ENCODE results near the gene DMAC1. TPM values are rescaled to one million over a fixed set of nuclear protein-coding genes. Genes with fewer than 3 reads are reported as not detected.

Gene DMAC1
- total and polyA plus RNA-seq, 12 donors, result 6.9 to 78.0 (median 31.0) TPM

- no peak for DNase-seq
- H3K27ac ChIP-seq, result no peak overlapping the region
- TF ChIP-seq, protein P1, sequence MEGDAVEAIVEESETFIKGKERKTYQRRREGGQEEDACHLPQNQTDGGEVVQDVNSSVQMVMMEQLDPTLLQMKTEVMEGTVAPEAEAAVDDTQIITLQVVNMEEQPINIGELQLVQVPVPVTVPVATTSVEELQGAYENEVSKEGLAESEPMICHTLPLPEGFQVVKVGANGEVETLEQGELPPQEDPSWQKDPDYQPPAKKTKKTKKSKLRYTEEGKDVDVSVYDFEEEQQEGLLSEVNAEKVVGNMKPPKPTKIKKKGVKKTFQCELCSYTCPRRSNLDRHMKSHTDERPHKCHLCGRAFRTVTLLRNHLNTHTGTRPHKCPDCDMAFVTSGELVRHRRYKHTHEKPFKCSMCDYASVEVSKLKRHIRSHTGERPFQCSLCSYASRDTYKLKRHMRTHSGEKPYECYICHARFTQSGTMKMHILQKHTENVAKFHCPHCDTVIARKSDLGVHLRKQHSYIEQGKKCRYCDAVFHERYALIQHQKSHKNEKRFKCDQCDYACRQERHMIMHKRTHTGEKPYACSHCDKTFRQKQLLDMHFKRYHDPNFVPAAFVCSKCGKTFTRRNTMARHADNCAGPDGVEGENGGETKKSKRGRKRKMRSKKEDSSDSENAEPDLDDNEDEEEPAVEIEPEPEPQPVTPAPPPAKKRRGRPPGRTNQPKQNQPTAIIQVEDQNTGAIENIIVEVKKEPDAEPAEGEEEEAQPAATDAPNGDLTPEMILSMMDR (IDR thresholded peaks at IDR 0.05), result no peak
- TF ChIP-seq POLR2A (IDR thresholded peaks at IDR 0.05), result no peak
- H3K4me1 ChIP-seq (replicated peaks in 1 of 2), result no peaks in the 10 kb centered on the region
- H3K27me3 ChIP-seq, result no peaks in the 10 kb centered on the region
- H3K36me3 ChIP-seq (replicated peaks in 1 of 2), result no peaks in the 10 kb centered on the region
- WGBS, 4 donors, result 77 to 87% (median 84%) methylated on average over 3 of the region's 3 CpGs
- no peak overlapping the region for H3K4me3 ChIP-seq
- H3K9me3 ChIP-seq (replicated peaks in 1 of 3), result no peaks in the 10 kb centered on the region
- intact Hi-C loops (cut with DNase I), result no loop called here
These were observed 28.2 kb upstream of the DMAC1 start for GRCh38 chr9:7827792-7828191.

DNA sequence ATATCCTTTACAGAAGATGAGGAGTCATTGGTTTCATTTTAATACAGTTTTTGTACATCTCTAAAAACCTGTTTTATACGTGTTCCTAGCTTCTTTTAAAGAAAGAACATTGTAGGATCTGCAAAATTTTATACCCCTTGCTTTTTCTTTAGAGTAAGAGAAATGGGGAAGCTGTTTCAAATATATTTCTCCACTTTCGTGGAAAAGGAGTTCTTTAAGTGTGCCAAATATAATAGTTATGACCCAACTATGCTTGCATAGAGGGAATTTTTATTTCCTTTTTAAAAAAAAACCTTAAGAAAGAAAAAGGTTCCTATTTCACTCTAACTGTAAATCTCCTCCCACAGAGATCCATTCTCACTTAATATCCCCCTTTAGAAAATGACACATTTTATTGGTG is 27.5 kb upstream of the DMAC1 start:
- TF ChIP-seq POLR2A (IDR thresholded peaks at IDR 0.05), result no peak
- TF ChIP-seq, protein P1 (IDR thresholded peaks at IDR 0.05), result no peak
- Histone ChIP-seq H3K36me3 (replicated peaks in 1 of 2) (no peaks in the 10 kb centered on the region), H3K4me1 (replicated peaks in 1 of 2) (no peaks in the 10 kb centered on the region), H3K9me3 (replicated peaks in 1 of 3) (no peaks in the 10 kb centered on the region), H3K27ac (no peak overlapping the region), H3K27me3 (no peaks in the 10 kb centered on the region), H3K4me3 (no peak overlapping the region)
- 45 to 53% (median 52%) methylated on average over 2 of the region's 2 CpGs for WGBS, 4 donors
- no peak for DNase-seq
- intact Hi-C loops (cut with DNase I), result no loop called here

- TF ChIP-seq POLR2A (IDR thresholded peaks at IDR 0.05), result no peak
- TF ChIP-seq, protein P1 (IDR thresholded peaks at IDR 0.05), result no peak
- intact Hi-C loops (cut with DNase I), result no loop called here
- H3K4me3 ChIP-seq, result no peak overlapping the region
- H3K27ac ChIP-seq, result no peak overlapping the region
- no peaks in the 10 kb centered on the region for H3K9me3 ChIP-seq (replicated peaks in 1 of 3)
- no peak for DNase-seq
- no peaks in the 10 kb centered on the region for H3K27me3 ChIP-seq
- H3K36me3 ChIP-seq (replicated peaks in 1 of 2), result no peaks in the 10 kb centered on the region
- 77 to 92% (median 82%) methylated on average over 5 of the region's 5 CpGs for WGBS, 4 donors
- H3K4me1 ChIP-seq (replicated peaks in 1 of 2), result no peaks in the 10 kb centered on the region
These were observed 24.1 kb upstream of the DMAC1 start for GRCh38 chr9:7823651-7824050.

DNA sequence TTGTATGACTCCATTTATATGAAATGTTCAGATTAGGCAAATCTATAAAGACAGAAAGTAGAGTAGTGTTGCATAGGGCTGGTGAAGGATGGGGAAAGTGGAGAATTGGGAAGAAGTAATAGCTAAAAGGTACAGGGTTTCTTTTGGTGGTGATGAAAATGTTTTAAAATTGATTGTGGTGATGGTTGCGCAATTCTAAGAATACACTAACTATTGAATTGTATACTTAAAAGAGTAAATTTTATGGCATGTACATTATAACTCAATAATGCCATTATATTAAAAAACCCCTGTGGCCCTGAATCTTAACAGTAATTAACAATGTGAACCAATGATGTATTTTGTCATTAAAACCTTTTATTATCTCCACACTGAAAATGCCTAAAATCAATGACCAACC is 20.4 kb upstream of the DMAC1 start:
- Histone ChIP-seq H3K4me3 (no peak overlapping the region), H3K4me1 (replicated peaks in 1 of 2) (no peaks in the 10 kb centered on the region), H3K36me3 (replicated peaks in 1 of 2) (no peaks in the 10 kb centered on the region), H3K27ac (no peak overlapping the region), H3K9me3 (replicated peaks in 1 of 3) (no peaks in the 10 kb centered on the region), H3K27me3 (no peaks in the 10 kb centered on the region)
- WGBS, 4 donors, result 0 to 35% (median 15%) methylated on average over 1 of the region's 1 CpG
- TF ChIP-seq POLR2A (IDR thresholded peaks at IDR 0.05), result no peak
- TF ChIP-seq, protein P1 (IDR thresholded peaks at IDR 0.05), result no peak
- intact Hi-C loops (cut with DNase I), result no loop called here
- no peak for DNase-seq
